Activated CD8-positive, alpha-beta memory T cell treated with anti-CD3 and anti-CD28 coated beads for 4 hours (primary cell): ENCODE measurements around the gene RASA2.
A peak's percentile ranks its signal among the peaks of the same experiment; 100 is the strongest.

Source experiments
- DNase-seq, 2 donors: peaks; one replicate each; pipeline ENCODE4 v3.0.0-alpha.2; 2020; ENCODE audit warnings: low read depth in 2 of 2

The RASA2 gene

DNA sequence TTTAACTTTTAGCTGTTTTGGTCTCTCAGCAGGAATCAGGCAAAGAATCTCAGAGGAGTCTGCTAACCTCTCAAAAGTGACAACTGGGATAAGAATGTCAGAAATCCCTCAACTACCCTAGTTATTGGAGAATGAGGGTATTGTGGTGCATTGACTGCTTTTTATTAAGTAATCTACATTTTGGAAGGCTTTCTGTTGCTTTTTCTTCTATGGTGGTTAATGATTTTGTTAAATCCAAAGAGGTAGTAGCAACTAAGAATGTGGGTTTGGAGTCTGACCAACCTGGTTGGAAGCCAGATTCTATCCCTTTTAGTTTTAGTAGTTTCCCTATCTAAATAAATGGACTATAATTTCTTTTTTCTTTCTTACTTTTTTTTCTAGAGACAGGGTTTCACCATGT, 156.6 kb downstream of the RASA2 start:
- DNase-seq = no peak

DNA sequence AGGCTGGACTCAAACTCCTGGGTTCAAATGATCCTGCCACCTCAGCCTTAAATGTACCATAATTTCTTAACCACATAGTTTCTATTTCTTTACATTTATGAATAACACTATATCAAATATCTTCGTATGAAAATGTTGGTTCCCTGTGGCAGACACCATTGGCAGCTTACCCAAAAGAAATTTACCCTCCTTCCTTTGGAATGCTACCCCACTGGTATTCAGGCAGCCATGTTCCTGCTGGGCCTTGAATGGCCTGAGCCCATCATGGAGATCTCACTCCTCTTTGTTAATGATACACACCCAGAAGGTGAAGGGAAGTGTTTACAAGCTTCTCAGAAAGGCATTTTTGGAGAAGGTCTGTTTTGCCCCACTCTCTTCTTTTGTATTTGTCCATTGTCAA, 157.0 kb downstream of the RASA2 start:
- no peak for DNase-seq

DNA sequence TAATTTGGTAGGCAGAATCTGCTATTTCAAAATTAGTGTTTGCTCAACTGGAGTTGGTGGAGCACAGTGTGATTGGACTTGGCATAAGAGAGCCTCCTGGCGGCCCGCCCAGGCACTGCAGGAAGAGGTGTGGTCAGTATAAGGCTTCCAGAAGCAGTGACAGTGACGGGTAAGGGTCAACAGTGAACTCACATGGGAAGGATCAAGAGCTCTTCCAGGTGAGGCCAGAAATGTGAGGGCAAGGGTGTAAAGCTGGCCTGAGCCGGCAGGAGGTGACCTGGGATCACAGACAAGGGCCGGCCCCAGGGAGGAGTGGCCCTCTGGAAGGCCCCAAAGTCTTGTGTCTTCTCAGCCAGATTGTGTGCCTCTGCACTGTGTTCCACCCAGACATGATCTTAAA, 158.1 kb downstream of the RASA2 start:
- peak; percentile 24 to 33 for DNase-seq

DNA sequence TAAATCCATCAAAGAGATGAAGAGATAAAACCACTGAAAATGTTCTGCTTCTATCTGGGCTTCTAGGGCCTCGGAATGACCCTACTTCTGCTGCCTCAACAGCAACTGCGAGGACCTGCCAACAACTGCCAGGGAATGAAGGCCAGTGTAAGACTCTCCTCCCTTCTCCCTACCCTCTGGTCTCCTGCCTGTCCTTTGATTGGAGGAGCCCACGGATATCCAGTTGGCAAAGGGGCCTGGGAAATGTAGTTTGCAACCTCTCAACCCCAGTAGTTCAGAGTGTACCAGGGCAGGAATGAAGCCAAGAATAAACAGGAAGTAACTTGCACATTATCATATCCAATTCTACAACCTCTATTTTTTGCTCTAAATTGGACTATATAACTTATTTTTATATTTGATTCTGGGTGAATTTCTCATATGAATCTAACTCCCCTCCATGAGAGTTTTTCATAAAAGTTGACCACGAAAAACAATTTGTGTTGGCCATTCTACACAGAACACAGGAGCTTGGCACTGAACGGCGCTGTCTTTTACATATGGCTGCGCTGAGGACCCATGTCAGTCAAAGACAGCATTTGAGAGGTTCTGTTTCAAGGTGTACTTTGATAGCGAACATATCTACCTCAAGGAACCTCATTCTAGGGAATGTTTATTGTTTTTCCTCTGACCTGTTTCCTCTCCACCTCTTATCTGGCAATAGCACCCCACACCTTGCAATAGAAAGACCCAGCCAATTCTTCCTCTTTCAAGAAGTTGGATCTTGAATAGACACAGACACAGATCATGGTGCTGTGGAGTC, 160.1 kb downstream of the RASA2 start:
- no peak for DNase-seq

DNA sequence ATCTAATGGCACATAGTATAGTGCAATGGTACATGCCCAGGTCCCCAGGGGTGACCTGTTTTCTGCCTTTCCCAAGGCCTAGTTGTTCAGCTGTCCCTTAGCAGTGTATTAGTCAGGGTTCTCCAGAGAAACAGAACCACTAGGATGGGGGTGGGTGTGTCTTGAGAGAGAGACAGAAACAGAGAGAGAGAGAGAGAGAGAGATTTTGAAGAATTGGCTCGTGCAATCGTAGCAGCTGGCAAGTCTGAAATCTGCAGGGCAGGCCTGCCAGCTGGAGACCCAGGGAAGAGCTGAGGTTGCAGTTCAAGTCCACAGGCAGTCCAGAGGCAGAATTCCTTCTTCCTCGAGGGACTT, 160.7 kb downstream of the RASA2 start:
- DNase-seq = no peak

DNA sequence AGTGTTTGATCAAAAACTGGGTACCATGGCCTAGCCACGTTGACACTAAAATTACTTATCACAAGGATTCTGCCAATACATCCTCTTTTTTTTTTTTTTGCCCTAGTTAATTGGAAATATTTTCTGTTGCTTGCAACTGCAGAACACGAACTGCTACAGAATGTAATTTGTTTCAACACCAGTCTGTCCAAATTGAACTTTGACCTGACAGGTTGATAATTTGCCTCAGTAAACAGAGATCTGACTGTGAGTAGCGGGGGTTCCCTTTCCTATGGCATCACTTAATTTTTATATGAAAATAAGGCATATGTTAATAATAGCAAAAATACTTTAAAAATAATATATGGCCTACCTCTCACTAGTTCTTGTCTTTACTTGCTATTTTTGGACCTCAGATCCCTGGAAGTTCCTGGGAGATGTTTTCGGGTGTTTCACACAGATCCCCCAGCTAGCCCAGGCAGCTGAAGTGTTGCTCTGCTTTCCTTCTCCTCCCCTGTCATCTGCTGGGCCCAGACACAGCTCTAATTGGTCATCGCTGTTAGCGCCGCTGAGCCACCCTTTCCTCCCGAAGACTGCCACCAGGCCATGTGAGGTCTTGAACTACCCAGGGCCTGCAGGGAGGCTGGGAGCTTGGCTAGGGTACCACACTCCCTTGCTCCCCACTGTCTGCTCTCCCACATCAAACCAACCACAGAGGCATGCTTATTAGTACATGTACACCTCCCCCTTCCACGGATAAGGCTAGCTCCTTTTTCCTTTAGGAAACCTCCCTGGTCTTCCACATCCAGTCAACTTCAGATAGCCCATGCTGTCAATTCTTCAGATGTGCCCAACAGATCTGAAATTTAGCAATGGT, 161.5 kb downstream of the RASA2 start:
- DNase-seq = no peak

DNA sequence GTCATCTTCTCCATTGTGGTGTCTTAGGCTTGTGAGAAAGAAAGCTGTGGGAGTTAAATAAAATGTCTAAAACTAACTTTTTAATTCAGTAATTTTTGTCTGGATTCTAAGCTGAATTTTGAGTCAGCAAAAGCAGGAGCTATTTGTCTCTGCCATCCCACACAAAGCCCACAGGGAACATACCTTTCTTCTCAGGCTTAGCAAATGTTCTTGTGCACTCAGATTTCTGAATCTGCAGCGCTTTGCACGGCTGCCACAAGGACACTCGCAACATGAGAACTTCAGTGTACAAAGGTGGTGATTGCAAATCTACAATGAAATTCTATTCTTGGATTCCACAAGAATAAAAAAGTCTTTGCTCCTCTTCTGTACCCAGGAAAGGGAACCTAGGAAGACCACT, 163.0 kb downstream of the RASA2 start:
- no peak for DNase-seq

DNA sequence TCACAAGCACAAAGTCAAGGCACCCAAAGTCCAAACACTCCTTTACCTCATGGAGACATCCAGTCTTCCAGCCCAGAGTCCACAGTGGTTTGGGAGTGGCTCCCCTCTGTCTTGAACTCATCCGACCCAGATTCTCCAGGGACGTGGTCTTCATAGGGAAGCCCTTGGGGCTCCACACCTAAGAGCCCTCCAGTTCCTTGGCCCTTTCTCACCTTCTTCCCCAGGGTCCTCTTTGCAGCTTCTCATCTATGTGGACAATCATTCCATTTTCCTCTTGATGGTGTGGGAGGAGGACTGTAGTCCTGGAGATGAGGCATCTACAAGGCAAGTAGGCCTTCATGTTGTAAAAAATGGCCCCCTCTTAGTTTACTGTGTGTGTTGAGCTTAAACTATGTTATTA, 164.0 kb downstream of the RASA2 start:
- no peak for DNase-seq

DNA sequence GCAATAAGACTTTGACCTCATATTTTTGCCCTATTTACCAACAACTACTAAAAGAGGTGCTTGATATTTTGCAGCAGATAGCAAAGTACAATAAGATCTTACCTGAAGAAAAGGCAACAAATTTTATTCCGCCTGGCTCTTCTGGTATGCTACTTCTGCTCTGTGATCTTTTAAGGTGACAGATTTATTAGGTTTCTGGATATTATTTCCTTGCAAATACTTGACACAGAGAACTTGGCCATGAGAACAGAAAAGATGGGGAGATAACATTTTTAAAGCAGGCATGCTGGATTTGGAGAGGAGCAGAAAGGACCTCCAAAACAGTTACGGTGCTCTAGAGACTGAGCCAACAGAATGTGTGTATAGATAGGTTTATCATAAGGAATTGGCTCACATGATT, 164.6 kb downstream of the RASA2 start:
- DNase-seq = no peak

DNA sequence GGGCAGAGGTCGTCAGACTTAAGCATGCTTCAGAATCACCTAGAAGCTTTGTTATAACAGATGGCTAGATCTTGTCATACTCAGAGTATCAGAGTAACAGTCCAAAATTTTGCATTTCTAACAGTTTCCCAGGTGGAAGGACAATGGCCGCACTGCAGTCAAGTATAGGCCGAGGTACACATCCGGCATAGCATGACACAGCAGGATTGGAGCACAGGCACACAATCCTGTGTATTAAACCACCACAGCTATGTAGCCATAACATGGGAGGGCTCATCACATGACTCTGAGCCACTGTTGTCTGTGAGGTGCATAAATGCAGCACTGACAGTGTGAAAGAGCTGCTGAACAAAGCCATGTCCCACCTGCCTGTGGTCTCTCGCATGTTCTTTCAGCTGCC, 165.5 kb downstream of the RASA2 start:
- no peak for DNase-seq

DNA sequence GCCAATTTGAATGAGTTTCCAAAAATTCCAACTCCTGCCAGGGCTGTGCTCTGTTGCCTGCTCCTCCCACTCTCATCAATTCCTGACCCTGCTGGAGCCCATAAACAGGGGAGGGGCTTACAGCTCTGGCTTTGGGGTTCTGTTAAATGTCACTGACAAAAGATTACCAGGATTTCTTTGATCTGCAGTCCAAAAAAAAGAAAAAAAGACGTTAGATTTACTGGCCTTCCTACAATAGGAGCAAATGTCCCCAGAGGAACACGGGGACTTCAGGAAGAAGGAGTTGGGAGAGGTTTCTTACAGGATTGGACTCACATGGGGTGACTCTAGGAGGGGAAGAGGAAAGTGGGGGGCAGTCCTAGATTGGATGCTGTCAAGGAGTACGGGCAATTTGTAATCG, 167.0 kb downstream of the RASA2 start:
- no peak for DNase-seq

DNA sequence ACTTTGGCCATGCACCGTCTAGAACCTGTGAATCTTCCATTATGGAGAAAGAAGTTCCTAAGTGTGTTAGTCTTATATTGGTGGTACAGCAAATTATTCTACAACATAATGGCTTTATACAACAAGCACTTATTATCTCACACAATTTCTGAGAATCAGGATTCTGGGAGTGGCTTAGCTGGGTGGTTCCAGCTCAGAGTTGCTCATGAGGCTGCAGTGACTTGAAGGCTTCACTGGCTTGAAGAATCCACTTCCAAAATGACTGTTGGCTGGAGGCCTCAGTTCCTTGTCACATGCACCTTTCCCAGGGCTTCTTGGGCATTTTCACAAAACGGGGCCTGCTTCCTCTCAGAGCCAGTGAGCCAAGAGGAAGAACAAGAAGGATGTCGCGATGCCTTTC, 169.0 kb downstream of the RASA2 start:
- DNase-seq = no peak

DNA sequence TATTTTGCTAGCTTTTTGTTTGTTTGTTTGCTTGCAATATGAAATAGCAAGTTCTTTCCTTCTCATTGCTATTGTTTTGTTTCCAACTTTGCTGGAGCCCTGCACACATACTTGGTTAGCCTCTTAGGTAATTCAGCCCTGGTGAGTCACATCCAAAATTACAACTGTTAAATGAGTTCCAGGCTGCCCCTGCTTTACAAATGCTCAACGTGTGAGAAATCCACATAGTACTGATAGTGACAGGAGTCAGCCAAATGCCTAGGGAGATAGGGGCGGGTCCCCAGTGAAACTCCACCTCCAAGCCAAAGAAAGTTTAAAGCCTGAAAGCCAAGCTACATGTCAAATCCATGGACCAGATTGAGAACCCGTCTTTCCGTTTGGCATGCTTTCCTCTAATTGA, 169.9 kb downstream of the RASA2 start:
- DNase-seq = no peak

DNA sequence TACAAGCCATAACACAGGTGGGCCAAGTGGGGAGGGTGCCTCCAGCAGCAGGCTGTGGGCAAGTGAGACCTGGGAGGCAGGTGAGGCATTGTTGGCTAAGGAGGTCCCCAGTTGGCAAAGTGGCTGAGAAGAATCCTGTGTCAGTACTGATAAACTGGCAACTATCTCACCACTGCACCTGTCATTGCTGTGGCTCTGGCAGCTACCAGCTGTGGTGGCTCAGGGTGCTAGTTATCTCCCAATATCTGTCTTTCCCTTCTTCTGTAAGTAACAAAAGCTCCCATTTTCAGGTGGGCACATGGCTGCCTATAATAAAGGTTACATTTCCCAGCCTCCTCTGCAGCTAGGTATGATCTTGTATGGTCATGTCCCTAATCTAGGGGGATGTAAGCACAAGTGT, 170.7 kb downstream of the RASA2 start:
- DNase-seq = no peak

DNA sequence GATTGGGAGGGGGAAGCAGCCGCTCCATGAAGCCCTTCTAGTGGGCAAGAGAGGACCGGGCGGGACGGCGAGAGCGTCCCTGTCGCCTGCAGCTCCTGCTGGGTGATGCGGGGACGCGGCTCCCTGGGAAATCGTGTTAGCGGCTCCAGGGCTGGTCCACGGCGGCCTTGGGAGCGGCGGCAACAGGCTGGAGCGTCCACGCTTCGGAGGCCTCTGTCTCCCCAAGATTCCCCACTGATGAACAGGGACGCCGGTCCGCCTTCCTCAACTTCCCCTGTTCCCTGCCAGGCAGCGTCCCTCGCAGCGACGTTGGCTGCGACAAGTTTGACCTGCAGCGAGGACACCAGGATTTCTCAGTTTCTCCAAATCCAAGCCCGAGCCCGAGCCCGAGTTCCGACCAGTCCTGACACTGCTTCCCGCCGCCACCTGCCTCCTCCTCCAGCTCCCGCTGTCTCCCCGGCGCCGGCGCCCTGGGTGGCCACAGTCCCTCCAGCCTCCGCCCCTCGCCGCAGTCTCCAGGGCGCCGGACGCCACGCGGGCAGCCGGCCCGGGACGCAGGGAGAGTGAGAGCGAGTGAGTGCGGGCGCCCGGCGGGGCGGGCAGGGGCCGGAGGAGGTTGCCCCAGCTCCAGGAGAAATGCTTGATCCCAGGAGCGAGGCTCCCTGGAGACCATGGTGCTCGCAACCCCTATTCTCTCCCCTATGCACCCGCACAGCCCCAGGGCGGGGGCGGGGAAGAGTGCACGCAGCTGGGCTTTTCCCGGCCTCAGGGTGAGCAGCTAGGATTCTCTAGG, 173.2 kb downstream of the RASA2 start:
- no peak for DNase-seq

DNA sequence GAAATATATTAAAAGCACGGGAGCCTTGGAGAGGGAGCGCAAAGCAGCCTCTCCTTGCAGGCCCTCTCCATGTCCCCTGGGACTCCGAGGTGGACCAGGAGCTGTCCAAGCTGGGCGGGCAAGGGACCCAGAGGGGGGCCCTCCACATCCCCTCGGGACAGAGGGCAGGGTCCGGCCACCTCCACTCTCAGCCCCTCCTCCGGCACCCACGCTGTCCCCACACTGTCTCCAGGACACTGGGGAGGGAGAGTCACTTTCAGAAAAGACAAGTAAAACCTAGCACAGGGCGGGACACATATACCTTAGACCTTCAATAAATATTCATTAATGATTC, 173.8 kb downstream of the RASA2 start:
- no peak for DNase-seq

DNA sequence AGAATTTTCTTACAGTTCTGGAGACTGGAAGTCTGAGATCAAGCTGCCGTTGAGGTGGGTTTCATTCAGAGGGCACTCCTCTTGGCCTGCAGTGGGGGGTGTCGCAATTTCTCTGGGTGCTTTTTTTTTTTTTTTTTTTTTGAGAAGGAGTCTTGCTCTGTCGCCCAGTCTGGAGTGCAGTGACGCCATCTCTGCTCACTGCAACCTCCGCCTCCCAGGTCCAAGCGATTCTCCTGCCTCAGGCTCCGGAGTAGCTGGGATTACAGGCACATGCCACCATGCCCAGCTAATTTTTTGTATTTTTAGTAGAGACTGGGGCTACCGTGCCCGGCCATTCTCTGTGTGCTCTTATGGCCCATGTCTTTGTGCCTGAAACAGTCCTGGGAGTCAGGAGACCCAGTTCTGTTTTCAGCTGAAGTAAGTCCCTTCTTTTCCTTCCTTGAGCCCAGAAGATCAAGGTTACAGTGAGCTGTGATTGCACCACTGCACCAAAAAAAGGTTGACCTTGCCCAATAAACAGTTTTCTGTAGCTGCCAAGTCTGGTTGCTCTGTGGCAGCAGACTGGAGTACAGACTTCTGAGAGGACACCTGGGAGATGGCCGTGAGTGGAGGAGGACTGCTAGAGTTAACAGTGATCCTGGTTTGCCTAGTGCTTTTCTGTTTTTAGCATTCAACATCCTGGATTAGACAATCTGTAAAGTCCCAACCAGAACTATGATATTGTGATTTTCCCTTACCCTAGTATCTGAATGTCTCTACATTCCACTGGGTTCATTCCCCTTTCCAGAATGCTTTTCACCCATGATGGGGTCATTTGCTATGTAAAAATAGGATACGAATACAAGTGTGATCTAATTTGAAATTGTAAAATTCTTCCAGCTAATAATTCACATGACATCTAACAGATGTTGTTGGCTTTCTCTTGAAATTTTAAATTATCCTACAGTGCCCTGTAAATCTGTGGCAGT, 174.7 kb downstream of the RASA2 start:
- DNase-seq = no peak

DNA sequence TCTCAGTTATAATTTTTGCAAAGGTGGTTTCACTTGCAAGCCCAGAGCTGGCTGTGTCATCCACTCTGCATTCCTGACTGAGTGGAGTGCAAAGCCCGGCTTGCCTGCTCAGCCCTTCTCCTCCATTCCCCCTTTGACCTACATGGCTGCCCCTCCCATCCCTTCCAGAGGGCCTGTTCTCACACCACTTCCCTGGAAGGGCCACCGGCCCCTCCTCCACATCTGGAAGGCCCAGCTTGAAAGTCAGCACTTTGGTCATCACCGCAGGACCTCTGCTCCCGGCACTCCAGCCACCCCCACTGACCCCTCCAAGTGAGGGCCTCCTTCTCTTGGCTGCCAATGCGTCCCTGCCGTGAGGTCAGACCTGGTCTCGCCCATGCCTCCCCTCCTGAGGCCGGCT, 177.2 kb downstream of the RASA2 start:
- DNase-seq = no peak
